GM21447 (cell line): Measurements from ENCODE around the gene RIMBP3C.
"Not testable (repeated sequence)": the region's sequence is repeated elsewhere in the genome, so short reads cannot be mapped to it uniquely, and the experiment has no call there.

Experiments
- ATAC-seq: cut with Tn5 transposase; IDR thresholded peaks from one replicate; pipeline ENCODE4 v1.9.1; 2021; ENCODE audit not compliant: unreplicated experiment

Gene RIMBP3C

DNA sequence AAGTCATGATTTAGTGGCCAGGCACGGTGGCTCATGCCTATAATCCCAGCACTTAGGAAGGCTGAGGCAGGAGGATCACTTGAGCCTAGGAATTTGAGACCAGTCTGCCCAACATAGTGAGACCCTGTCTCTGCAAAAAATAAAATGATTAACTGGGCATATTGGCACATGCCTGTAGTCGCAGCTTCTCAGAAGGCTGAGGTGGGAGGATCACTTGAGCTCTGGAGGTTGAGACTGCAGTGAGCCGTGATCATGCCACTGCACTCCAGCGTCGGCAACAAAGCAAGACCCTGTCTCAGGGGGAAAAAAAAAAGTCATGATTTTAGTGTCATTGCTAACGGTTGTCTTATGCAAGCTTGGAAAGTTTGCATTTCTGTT lies 28.2 kb upstream of the RIMBP3C start:
- ATAC-seq, result no peak

DNA sequence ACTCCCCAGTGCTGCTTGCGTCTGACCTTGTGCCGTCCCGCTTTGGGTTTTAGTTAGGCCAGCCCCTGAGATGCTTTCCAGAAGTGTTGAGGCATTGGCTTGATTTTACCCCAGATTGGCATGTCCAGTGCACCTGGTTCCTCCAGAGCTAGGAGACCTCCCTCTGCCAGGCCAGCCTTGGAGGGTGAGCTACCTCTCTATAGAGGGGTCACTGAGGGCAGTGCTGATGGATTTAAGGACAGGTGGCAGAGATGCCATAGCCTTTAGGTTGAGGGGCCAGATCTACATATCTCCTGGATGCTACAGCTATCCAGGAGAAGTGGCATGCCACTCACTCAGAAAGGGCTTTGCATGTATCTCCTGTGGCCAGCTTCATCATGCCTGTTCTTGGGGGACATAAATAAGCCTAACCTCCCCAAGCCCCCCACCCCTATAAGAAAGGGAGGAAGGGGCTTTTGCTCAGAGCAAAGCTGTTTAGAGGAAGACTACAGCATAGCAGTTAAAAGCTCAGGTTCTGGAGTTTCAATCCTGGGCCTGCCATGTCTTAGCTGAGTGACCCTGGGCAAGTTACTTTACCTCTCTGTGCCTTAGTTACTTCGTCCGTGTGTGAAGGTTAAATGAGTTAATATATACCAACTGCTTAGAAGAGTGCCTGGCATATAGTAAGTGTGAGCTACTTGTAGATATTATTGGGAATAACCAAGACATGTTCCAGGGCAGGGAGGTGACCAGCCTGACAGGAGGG lies 22.7 kb upstream of the RIMBP3C start:
- ATAC-seq, result no peak

DNA sequence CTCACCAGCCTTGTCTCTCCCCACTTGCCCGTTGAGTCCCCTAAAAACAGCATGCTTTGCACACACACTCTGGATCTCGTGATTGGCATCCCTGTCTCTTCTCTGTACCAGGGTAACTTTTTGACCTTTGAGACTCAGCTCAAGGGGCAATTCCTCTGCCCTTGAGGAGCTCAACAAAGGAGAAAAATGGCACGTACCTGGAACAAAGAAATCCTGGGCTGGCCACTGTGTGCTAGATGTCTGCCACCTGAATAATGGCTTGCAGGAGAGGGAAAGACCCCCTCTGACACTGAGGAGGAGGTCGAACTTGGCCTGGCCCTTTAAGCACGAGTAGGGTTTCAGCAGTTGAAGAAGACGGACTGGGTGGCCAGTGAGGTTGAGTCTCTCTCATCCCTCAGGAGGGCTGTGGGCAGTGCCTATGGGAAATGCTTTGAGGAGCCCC lies 22.1 kb upstream of the RIMBP3C start:
- ATAC-seq, result no peak

DNA sequence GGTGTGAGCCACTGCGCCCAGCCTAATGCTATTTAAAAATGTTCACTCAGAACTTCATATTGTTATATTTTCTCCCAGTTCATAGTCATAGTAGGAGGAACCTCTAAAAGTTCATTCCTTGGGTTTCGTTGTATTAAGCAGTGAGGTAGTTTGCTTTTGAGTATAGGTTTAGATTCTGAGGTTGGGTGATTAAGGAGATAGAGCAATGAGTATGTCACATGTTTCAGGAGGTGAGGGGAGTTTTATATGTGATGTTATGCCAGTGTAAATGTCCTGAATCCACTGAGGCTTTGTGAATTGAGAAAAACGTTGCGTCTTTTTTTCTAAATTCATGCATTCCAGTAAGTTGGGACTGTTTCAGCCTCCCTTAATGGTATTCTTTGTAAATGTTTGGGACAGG lies 20.4 kb upstream of the RIMBP3C start:
- no peak for ATAC-seq

DNA sequence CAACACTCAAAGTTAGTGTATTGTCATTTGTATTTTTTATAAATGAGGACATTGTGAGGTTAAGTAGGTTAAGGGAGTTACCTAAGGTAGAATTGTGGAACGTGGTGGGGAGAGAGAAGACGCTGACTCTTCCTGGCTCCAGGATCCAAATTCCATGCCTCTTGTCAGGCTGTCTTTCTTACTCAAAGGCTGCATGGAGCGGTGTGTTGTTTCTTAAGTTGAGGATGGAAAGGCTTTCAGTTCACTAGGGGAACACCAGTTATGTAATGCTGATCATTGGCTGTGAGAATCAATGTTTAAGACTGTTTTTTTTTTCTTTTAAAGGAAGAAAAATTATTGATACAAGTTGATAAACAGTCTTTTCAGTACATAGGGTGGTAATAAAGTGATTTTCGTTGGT lies 19.1 kb upstream of the RIMBP3C start:
- ATAC-seq, result no peak

DNA sequence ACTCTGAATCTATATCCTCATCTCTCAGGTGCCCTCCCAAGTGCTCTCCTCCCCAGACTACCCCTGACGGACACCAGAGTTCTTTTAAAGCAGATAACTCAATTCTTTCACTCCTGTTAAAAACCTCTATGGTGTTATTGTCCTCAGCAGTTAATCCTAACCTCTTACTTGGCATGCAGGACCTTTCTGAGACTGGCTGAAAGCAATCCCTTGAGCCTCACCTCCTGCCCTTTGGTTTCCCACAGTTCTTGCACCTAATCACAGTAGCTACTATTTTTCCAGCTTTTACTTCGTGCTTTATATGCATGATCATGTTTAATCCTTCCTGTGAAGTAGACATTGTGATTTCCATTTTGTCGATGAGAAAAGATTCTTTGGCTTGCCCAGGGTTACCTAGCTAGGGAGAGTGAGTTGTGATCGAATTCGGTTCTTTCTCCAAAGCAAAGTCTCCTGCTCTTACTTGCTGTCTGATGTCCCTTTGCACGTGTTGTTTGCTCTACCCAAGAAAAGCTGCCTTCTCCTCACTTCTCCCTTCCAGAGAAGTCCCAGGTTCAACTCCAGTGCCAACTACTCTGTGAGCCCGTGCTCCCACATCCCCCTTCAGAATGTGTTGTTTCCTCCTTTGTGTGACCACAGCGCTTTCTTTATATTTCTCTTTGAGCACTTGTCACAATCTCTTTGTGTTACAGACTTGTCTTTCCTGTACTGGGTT lies 18.4 kb upstream of the RIMBP3C start:
- no peak for ATAC-seq

DNA sequence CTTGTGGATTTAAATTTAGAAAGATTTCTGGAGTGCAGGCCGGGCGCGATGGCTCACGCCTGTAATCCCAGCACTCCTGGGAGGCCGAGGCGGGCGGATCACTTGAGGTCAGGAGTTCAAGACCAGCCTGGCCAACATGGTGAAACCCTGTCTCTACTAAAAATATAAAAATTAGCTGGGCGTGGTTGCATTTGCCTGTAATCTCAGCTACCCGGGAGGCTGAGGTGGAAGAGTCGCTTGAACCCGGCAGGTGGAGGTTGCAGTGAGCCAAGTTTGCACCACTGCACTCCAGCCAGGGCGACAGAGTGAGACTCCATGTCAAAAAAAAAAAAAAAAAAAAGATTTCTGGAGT lies 17.8 kb upstream of the RIMBP3C start:
- ATAC-seq, result not testable (repeated sequence)

DNA sequence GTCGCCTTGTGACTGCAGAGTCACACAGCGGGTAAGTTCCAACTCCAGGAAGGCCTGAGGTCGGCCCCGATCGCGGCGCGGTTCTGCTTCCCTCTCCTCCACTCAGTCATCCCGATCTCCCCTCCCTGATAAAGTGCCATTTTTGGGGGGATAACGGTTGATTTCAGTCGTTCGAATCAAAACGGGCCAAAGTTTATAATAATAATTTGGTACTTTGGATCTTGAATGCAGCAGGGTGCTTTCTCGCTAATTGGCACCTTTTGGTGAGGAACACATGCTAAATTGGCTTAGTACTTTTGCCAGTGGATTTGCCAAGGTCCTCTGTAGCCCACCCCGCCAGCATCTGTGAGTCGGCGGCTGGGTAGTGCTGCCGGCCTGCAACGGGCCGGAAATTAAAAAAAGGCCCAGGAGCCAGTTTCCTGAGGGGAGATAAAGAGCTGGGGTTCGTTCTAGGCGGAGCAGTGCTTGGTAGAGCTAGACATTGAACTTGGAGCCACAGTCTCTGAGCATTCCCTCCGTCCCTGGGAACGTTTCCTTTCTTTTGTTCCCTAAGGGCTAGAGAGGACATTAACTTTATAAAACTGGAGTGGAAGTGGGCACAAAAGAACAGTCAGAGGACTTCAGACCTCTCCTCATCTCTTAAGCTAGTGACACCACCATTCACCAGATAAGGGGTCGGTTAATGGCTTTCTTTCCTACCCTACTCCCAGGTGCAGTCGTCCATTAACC lies 17.2 kb upstream of the RIMBP3C start:
- peak; percentile 18 for ATAC-seq

DNA sequence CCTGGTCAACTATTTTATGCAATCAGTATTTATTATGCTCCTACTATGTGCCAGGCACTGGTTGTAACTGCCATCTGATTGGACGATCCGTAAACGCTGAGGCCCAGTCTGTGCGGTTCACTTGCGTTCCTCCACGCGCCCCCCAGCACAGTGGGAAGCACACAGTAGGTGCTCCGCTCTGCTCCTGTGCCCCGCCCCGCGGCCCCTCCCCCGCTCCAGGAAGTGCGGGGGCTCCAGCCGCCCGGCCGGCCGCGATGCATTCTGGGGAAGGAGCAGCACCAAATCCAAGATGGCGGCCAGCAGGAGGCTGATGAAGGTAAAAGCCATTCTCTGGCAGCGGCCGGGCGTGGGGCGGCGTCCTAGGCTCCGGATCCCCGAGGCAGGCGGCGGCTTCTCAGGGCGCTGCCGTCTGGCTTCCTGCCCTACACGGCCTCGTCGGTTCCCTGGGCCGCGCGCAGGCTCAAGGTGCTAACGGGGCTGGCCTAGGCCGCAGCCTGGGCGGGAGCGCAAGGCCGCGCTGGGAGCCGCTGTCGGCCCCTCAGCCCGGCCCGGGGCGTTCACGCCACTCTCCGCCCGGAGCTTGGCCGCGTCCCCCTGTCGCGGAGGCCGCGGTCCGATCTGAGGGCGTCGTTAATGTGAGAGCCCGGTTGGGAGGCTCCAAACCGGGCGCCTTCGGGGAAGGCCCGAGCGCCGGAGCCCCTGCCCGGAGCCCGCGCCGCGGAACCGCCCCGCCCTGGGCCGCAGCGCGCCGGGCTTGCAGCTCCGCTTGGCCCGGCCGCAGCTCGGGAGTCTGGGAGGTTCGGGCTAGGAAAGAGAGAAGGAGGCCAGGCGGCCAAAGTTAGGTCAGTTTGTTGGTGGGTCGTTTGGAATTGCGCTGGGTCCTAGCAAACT lies 16.4 kb upstream of the RIMBP3C start, which contains the start of gene UBE2L3:
TSS of gene UBE2L3 (plus strand) at position 259 of the 891 bp plus-strand sequence. CDS start at position 290, 31 bp downstream.
- peak; percentile 58 for ATAC-seq

DNA sequence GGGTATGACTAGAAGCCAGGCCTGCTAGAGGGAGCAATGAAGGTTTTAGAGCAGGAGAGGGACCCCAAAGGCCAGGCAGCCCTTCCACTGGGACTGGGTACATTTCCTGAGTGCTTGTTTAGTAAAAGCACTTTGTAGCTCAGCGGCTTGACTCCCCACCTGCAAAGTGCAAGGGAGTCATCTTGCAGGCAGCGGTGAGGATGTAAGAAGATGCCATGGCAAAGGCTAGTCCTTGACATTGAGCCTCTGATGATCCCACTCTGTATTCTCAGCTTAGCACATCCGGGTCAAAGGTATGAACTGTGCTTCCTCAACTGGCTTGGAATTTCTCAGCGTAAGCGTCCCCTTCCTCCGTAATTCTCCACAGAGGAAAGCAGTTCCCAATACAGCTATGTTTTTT lies 13.2 kb upstream of the RIMBP3C start:
- no peak for ATAC-seq

DNA sequence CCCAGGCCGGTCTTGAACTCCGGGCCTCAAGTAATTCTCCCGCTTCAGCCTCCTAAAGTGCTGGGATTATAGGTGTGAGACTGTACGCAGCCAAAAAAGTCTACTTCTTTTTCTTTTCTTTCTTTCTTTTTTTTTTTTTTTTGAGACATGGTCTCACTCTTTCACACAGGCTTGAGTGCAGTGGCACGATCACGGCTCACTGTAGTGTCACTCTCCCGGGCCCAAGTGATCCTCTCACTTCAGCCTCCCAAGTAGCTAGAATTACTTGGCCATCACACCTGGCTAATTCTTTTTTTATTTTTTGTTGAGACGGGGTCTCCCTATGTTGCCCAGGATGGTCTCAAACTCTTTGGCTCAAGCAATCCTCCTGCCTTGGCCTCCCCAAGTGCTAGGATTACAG lies 12.7 kb upstream of the RIMBP3C start:
- ATAC-seq, result no peak

DNA sequence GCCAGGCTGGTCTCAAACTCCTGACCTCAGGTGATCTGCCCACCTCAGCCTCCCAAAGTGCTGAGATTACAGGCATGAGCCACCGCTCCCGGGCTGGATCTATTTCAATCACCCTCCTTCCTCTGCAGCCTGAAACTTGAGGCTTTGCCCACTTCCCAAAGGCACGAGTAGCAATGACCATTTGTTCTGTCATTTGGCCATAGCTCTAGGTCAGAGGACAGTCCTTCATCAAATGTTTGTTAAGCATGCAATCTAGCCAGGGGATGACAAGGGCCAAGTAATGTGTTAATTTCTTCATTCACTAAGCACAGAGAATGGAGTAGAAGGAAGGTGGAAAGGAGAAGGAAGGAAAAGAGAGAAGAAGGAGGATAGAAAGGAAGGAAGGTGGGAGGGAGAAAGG lies 9.4 kb upstream of the RIMBP3C start:
- not testable (repeated sequence) for ATAC-seq

DNA sequence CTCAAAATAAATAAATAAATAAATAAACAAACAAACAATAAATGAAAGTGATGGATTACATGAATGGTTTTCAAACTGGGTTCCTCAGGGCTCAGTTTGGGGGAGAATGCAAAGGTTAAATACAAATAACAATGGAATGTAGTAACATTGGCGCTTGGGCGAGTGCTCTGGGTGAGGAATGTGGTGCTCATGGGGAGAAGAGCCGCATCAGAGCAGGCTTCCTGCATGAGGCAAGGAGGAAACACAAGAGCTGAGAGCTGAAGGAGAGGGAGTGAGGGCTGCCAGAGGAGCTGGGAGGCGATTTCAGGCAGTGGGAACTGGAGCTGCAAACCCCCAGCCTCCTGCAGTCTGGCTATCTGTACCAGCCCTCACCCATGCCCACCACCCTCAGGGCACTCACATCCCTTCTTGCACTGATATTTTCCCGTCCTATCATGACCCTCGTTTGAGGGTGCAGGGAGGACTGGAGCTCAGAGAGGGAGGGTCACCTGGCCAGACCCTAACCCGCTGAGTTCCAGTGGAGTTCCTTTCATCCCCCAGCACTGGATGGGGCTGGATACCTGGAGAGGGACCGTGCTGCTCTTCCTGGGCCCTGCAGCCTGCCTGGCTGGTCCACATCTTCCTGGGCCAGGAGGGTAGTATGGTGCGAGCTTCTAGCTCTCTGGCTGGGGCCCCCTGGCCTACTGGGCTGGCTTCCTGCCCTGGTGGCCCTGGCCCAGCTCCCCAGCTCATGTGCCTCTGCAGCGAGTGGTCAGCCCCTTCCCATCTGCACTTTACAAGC lies 8.3 kb upstream of the RIMBP3C start:
- ATAC-seq, result not testable (repeated sequence)

DNA sequence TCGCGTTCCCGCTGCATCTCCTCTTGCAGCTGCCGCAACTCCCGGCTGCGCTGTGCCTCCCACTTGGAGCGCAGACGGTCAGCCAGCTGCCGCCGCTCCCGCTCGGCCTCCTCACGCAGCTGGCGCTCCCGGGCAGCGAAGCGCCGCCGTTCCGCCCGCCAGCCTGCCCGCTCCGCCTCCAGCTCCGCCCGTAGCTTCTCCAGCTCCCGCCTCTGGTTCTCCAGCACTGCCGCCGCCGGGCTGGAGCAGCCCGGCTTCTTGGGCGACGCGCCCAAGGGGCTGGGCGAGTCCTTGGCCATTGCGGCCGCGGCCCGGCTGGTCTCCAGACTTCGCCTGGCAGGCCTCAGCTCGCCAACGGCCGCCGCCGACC lies 598 bp downstream of the RIMBP3C start:
- ATAC-seq, result not testable (repeated sequence)

DNA sequence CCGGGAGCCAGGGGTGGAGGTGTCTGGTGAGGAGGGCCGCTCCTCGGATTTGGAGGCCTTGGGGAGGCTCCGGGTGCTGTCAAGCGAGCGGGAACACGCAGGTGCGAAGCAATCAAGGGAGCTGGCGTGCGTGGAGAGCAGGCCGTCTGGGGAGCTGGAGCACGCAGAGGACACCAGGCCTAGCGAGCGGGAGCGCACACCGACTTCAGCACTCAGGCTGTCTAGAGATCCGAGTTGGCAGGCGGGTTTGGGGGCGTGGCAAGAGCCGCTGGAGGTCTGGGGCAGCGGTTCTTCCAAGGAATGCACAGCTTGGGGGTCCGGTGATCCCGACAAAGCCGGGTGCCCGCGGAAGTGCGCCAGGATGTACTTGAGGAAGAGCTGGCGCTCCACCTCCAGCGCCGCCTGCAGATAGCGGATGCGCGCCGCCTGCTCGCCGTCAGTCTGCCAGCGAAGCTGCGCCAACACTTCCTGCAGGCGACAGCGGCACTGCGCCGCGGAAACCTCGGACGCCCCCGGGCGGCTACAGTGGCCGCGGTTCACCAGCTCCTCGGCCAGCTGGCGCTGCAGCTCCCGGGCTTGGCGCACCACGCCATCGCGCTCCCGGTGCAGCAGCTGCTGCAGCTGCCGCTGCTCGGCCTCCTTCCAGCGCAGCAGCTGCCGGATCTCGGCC lies 1.1 kb downstream of the RIMBP3C start:
- ATAC-seq, result not testable (repeated sequence)

DNA sequence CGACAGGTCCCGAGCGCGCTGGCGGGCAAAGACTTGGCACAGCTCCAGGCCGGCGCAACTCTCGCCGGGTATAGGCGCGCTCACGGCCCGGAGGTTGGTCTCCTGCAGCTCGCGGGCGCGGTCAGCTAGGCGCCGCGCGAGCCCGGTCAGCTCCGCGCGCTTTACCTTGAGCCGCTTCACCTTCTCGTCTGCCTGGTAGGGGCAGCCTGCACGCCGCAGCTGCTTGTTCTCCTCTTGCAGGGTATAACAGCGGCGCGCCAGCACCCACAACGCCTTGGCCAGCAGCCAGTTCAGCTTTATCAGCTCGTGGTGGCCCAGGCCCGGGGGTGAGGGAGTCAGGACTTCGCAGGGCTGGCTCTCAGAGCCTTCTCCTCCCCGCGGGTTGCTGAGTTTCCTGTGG lies 1.7 kb downstream of the RIMBP3C start:
- not testable (repeated sequence) for ATAC-seq

DNA sequence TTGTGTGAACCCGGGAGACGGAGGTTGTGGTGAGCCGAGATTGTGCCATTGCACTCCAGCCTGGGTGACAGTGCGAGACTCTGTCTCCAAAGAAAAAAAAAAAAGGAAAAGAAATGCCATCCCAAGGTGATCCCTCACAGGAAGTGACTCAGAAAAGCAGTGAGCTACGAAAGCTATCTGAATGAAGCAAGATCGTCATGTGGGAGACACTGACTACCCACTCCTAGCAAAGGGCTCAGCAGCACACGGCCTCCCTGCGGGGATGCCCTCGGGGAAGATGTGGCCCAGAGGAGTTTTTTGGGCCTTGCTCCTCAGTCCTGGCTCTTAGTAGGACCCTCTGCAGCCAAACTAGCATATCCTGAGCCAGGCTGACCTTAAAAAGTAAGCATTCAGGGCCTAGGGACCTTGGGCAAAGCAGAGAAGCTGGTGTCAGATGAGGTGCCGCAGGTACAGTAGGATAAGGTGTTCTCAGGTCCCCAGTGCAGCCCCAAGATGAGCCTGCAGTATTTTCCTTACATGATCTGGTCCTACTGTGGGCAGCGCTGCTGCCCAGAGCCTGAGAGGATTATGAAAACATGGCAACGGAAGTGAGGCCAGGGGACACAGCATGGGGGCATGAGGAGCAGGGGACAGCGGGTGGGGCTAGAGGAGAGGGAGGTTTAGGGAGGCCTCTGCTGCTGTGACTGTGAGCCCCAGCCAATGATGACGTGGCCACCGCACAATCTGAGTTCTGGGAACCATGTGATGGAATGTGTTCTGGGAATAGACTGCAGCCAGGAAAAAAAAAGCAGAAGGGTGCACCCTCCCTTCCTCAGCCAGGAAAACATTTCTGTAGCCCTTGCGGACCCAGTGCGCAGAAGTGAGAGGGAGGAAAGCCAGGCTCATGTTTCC lies 6.6 kb downstream of the RIMBP3C start:
- not testable (repeated sequence) for ATAC-seq

DNA sequence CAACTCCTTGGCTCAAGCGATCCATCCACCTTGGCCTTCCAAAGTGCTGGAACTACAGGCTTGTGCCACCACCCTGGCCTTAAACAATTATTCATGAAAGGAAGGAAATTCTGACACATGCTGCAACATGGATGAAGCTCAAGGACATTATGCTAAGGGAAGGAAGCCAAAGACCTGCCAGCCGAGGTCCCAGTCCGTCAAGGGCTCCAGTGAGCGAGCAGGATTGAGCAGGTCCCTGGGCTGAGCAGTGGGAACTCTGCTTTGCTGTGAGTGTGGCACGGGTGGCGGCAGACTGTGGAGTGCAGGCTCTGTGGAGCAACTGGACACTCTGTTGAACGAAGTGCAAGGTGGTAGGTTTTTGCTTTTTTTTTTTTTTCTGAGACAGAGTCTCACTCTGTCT lies 11.4 kb downstream of the RIMBP3C start:
- not testable (repeated sequence) for ATAC-seq
